ENCODE data around the gene TNRC6C. TPM values are rescaled to one million over a fixed set of nuclear protein-coding genes. Genes with fewer than 3 reads are reported as not detected.

Gene TNRC6C
- total RNA-seq, 1 donor: 6.2 TPM

DNA sequence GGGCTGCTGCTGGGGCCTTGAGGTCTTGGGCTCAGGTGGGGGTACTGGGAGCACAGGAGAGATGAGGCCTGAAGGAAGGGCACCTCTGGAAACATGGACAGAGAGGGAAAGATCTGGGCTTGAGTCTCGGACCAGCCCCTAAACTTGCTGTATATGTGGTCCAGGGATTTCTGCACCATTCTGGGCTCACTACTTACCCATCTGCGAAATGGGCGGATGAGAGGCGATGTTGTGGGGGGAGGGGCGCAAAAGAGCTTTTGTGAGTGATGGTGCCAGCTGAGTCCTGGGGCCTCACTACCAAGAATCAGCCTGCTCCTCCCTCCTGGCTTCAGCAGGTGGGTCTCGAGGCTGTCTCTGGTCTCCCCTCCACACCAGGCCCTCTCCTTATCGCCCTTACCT is 188.0 kb downstream of the TNRC6C start:
- Histone ChIP-seq H3K4me2 (ENCODE audit: insufficient read depth, low read length) (no peak overlapping the region), H3K4me3 (ENCODE audit: insufficient read depth, low read length) (no peak overlapping the region), H2AFZ (ENCODE audit: low read length) (no peak overlapping the region), H3K4me1 (ENCODE audit: insufficient read depth, low read length) (no peaks in the 10 kb centered on the region), H3K27ac (ENCODE audit: low read depth, low read length) (no peak overlapping the region), H3K79me2 (ENCODE audit: insufficient read depth, low read length) (no peaks in the 10 kb centered on the region), H4K20me1 (ENCODE audit: insufficient read depth, low read length) (no peaks in the 10 kb centered on the region), H3K27me3 (ENCODE audit: insufficient read depth, low read length) (peaks cover 5% of the 10 kb centered on the region), H3K9me3 (ENCODE audit: low read depth, low read length) (no peaks in the 10 kb centered on the region), H3K36me3 (ENCODE audit: insufficient read depth, low read length) (no peaks in the 10 kb centered on the region)
- TF ChIP-seq, protein P1, sequence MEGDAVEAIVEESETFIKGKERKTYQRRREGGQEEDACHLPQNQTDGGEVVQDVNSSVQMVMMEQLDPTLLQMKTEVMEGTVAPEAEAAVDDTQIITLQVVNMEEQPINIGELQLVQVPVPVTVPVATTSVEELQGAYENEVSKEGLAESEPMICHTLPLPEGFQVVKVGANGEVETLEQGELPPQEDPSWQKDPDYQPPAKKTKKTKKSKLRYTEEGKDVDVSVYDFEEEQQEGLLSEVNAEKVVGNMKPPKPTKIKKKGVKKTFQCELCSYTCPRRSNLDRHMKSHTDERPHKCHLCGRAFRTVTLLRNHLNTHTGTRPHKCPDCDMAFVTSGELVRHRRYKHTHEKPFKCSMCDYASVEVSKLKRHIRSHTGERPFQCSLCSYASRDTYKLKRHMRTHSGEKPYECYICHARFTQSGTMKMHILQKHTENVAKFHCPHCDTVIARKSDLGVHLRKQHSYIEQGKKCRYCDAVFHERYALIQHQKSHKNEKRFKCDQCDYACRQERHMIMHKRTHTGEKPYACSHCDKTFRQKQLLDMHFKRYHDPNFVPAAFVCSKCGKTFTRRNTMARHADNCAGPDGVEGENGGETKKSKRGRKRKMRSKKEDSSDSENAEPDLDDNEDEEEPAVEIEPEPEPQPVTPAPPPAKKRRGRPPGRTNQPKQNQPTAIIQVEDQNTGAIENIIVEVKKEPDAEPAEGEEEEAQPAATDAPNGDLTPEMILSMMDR (IDR thresholded peaks at IDR 0.05; ENCODE audit: extremely low read depth, low read depth, low read length): no peak
- peak; percentile 11 for DNase-seq (ENCODE audit: insufficient read length, low spot score, missing footprints)

DNA sequence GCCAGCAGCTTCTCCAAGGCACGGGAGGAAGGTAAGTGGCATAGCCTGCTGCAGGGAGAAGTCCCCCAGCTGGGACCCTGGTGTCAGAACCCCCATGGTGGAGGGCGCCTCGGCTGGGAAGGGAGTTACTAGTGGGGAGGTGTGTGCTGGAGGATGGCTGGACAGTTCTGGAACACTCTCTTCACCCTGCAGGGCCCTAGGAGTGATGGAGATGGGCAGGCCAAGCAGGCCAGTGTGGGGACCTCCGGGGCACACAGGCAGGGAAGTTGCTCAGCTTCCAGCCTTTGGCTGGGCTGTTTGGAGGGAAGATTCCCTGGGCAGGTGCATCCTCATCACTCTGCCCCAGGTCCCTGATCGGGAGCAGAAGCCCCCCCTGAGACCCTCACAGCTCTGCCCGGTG is 188.4 kb downstream of the TNRC6C start:
- no peak overlapping the region for H3K4me2 ChIP-seq (ENCODE audit: insufficient read depth, low read length)
- no peak overlapping the region for H3K4me3 ChIP-seq (ENCODE audit: insufficient read depth, low read length)
- TF ChIP-seq, protein P1 (IDR thresholded peaks at IDR 0.05; ENCODE audit: extremely low read depth, low read depth, low read length): no peak
- H3K4me1 ChIP-seq (ENCODE audit: insufficient read depth, low read length): no peaks in the 10 kb centered on the region
- no peak overlapping the region for H3K27ac ChIP-seq (ENCODE audit: low read depth, low read length)
- no peak overlapping the region for H2AFZ ChIP-seq (ENCODE audit: low read length)
- no peaks in the 10 kb centered on the region for H3K36me3 ChIP-seq (ENCODE audit: insufficient read depth, low read length)
- peaks cover 5% of the 10 kb centered on the region for H3K27me3 ChIP-seq (ENCODE audit: insufficient read depth, low read length)
- H3K9me3 ChIP-seq (ENCODE audit: low read depth, low read length): no peaks in the 10 kb centered on the region
- H3K79me2 ChIP-seq (ENCODE audit: insufficient read depth, low read length): no peaks in the 10 kb centered on the region
- DNase-seq (ENCODE audit: insufficient read length, low spot score, missing footprints): no peak
- no peaks in the 10 kb centered on the region for H4K20me1 ChIP-seq (ENCODE audit: insufficient read depth, low read length)

DNA sequence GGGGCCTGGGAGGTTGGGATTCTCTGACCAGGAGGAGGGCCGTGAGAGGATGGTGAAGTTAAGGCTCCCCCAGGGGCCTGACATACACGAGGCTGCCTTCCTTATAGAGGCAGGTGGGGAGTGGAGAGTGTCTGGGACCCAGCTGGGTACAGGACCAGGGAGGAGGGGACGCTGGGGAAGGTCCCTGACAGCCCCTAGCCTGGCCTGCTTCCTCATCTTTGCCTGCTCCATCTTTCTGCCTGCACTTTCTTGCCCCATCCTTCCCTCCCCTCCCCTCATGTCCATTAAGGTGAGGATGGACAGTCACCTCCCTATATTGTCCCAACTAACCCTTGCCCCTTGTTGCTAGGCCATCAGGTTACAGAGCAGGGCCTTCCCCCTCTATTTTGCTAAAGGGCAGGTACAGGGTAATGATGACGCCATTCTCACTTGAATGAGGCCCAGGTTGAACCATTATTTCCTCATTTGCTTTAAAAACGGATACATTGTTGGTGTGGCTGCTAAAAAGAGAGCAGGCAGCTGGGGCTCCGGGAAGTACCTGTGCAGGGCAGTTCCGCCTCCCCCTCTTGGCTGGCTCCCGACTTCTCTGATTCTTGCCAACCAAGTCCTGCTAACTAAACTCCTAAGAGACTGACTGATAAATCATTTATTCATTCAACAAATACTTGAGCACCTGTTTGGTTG is 189.0 kb downstream of the TNRC6C start:
- H2AFZ ChIP-seq (ENCODE audit: low read length): no peak overlapping the region
- H4K20me1 ChIP-seq (ENCODE audit: insufficient read depth, low read length): no peaks in the 10 kb centered on the region
- no peaks in the 10 kb centered on the region for H3K36me3 ChIP-seq (ENCODE audit: insufficient read depth, low read length)
- no peaks in the 10 kb centered on the region for H3K9me3 ChIP-seq (ENCODE audit: low read depth, low read length)
- peak; percentile 54 for DNase-seq (ENCODE audit: insufficient read length, low spot score, missing footprints)
- no peak overlapping the region for H3K4me3 ChIP-seq (ENCODE audit: insufficient read depth, low read length)
- H3K4me1 ChIP-seq (ENCODE audit: insufficient read depth, low read length): no peaks in the 10 kb centered on the region
- H3K79me2 ChIP-seq (ENCODE audit: insufficient read depth, low read length): no peaks in the 10 kb centered on the region
- H3K27ac ChIP-seq (ENCODE audit: low read depth, low read length): no peak overlapping the region
- no peak overlapping the region for H3K4me2 ChIP-seq (ENCODE audit: insufficient read depth, low read length)
- peaks cover 5% of the 10 kb centered on the region for H3K27me3 ChIP-seq (ENCODE audit: insufficient read depth, low read length)
- TF ChIP-seq, protein P1 (IDR thresholded peaks at IDR 0.05; ENCODE audit: extremely low read depth, low read depth, low read length): no peak

DNA sequence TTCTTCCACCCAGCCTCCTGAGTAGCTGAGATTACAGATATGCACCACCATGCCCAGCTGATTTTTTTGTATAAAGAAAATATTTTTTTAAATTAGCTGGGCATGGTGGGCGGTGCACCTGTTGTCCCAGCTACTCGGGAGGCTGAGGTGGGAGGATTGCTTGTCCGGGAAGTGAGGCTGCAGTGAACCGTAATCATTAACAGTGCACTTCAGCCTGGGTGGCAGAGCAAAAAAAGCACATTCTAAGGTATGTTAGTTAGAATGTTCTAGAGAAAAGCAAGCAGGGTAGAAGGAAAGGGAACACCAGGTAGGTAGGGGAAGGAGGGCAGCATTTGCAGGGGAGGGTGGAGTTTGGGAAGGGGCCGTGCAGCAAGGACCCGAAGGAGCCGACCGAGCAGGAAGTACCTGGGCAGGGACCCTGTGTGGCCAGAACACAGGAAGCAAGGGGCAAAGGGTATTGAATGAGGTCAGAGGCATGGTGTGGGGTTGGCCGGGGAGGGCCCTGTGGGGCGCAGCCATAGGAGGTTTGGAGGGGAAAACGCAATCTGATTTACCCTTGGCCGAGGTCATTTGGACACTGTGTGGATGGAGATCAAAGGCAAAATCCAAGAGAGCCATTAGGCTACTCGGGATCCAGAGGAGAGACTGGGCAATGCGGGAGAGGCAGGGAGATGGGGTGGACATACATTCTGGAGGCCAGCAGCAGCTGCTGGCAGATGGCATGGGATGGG is 189.9 kb downstream of the TNRC6C start:
- DNase-seq (ENCODE audit: insufficient read length, low spot score, missing footprints): peak; percentile 46
- Histone ChIP-seq H2AFZ (ENCODE audit: low read length) (no peak overlapping the region), H3K4me2 (ENCODE audit: insufficient read depth, low read length) (no peak overlapping the region), H3K4me3 (ENCODE audit: insufficient read depth, low read length) (no peak overlapping the region), H3K27me3 (ENCODE audit: insufficient read depth, low read length) (peaks cover 5% of the 10 kb centered on the region), H3K4me1 (ENCODE audit: insufficient read depth, low read length) (no peaks in the 10 kb centered on the region), H3K27ac (ENCODE audit: low read depth, low read length) (no peak overlapping the region), H3K9me3 (ENCODE audit: low read depth, low read length) (no peaks in the 10 kb centered on the region), H3K36me3 (ENCODE audit: insufficient read depth, low read length) (no peaks in the 10 kb centered on the region), H4K20me1 (ENCODE audit: insufficient read depth, low read length) (no peaks in the 10 kb centered on the region), H3K79me2 (ENCODE audit: insufficient read depth, low read length) (no peaks in the 10 kb centered on the region)
- TF ChIP-seq, protein P1 (IDR thresholded peaks at IDR 0.05; ENCODE audit: extremely low read depth, low read depth, low read length): no peak

Data from osteoblast (primary cell).